Smooth muscle cell (in vitro differentiated cells): ENCODE data around the gene SNX30. TPM values are rescaled to one million over a fixed set of nuclear protein-coding genes. Genes with fewer than 3 reads are reported as not detected.

Source experiments
- DNase-seq: peaks from one replicate; lab custom pipeline; 2025; ENCODE audit not compliant: unreplicated experiment; lab: John Stamatoyannopoulos, UW
- H2AFZ ChIP-seq: fragments of 200-600 bp; sonication (generic); 2 replicates; pipeline ENCODE4 v1.6.0; 2016; ENCODE audit warnings: antibody characterized with exemption, low read depth, mild to moderate bottlenecking
- H3F3A ChIP-seq: fragments of 200-600 bp; sonication (generic); 2 replicates; pipeline ENCODE4 v1.6.0; 2017; ENCODE audit warnings: antibody characterized with exemption, low read depth
- H3K27ac ChIP-seq: fragments of 200-600 bp; sonication (generic); 2 replicates; pipeline ENCODE4 v1.5.1; 2016; ENCODE audit warnings: low read depth, mild to moderate bottlenecking
- H3K27me3 ChIP-seq: fragments of 200-600 bp; sonication (generic); 2 replicates; pipeline ENCODE4 v1.6.1; 2016; ENCODE audit warnings: low read depth, mild to moderate bottlenecking
- H3K36me3 ChIP-seq: fragments of 200-600 bp; sonication (generic); 2 replicates; pipeline ENCODE4 v1.5.1; 2016; ENCODE audit warnings: low read depth
- H3K4me1 ChIP-seq: fragments of 200-600 bp; sonication (generic); 2 replicates; pipeline ENCODE4 v1.5.1; 2016; ENCODE audit warnings: low read depth
- H3K4me2 ChIP-seq: fragments of 200-600 bp; sonication (generic); 2 replicates; pipeline ENCODE4 v1.6.0; 2016; ENCODE audit warnings: mild to moderate bottlenecking
- H3K4me3 ChIP-seq: fragments of 200-600 bp; sonication (generic); 2 replicates; pipeline ENCODE4 v1.5.1; 2016; ENCODE audit warnings: mild to moderate bottlenecking
- H3K79me2 ChIP-seq: fragments of 200-600 bp; sonication (generic); 2 replicates; pipeline ENCODE4 v1.6.0; 2016; ENCODE audit warnings: low read depth, mild to moderate bottlenecking
- H3K9ac ChIP-seq: fragments of 200-600 bp; sonication (generic); 2 replicates; pipeline ENCODE4 v1.6.0; 2016; ENCODE audit warnings: low read depth
- H3K9me3 ChIP-seq: fragments of 200-600 bp; sonication (generic); replicated peaks from 2 replicates; pipeline ENCODE4 v1.5.1; 2016; ENCODE audit warnings: low read depth
- H4K20me1 ChIP-seq: fragments of 200-600 bp; sonication (generic); 2 replicates; pipeline ENCODE4 v1.6.0; 2016; ENCODE audit warnings: low read depth
- CTCF ChIP-seq: fragments of 200-600 bp; sonication (generic); IDR thresholded peaks from 2 replicates; pipeline ENCODE4 v1.5.1; 2017; ENCODE audit warnings: borderline replicate concordance, mild to moderate bottlenecking, antibody characterized with exemption; ENCODE audit not compliant: insufficient read depth, poor library complexity, severe bottlenecking
- WGBS: methylation state at CpG from one replicate; pipeline ENCODE4 v1.1.7; 2016; ENCODE audit warnings: low lambda C conversion rate; 5-methylcytosine and 5-hydroxymethylcytosine counted together
- polyA plus RNA-seq: library from polyadenylated mRNA; unstranded; fragments of >200 nt; fragmentation: Nextera tagmentation; extraction: Ambion mirVana; gene quantifications from 2 replicates; pipeline ENCODE4 v1.2.1, GENCODE V29; 2016
- total RNA-seq: library from RNA; depleted of rRNA; stranded (reverse); fragments of >200 nt; gene quantifications from 2 replicates; pipeline ENCODE4 v1.2.3, GENCODE V29; 2014

Gene SNX30
- total and polyA plus RNA-seq, 2 experiments from 2014 or later, result 3.6 to 10.7 TPM

- Histone ChIP-seq H3K4me1 (no peaks in the 10 kb centered on the region), H3K9ac (no peak overlapping the region), H3K4me2 (no peak overlapping the region), H2AFZ (no peak overlapping the region), H3K36me3 (no peaks in the 10 kb centered on the region), H3K27me3 (no peaks in the 10 kb centered on the region), H3K9me3 (no peaks in the 10 kb centered on the region), H4K20me1 (no peaks in the 10 kb centered on the region), H3K27ac (peak overlapping the region; percentile 38), H3K4me3 (no peak overlapping the region), H3F3A (no peaks in the 10 kb centered on the region), H3K79me2 (no peaks in the 10 kb centered on the region)
- TF ChIP-seq CTCF, result no peak
- no peak for DNase-seq
- 82% methylated on average over 8 of the region's 8 CpGs for WGBS
Measured at GRCh38 chr9:112869041-112869529, 118.5 kb downstream of the SNX30 start.

DNA sequence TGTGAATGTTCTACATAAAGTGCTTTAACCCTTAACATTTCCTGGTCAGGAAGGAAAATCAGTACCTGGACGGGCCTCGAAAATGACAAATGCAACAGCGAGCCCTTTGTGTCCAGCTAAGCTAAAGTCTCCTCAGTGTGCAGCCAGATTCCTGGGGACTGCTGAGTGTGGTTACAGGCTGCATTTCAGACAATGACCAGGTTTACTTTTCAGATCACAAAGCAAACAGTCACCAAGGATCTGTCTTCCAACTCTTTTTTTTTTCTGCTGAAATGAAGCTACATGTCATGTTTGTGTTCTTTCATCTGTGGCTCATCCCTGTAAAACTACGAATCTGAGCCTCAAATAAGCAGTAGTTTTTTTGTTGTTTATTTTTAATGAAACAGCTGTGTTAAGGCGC lies 119.4 kb downstream of the SNX30 start:
- no peaks in the 10 kb centered on the region for H3K9me3 ChIP-seq
- H3K27me3 ChIP-seq, result no peaks in the 10 kb centered on the region
- WGBS, result 98% methylated on average over 5 of the region's 5 CpGs
- no peaks in the 10 kb centered on the region for H3K79me2 ChIP-seq
- H3K36me3 ChIP-seq, result no peaks in the 10 kb centered on the region
- H3K4me3 ChIP-seq, result no peak overlapping the region
- H3K4me2 ChIP-seq, result no peak overlapping the region
- H3K4me1 ChIP-seq, result no peaks in the 10 kb centered on the region
- H3K27ac ChIP-seq, result no peak overlapping the region
- no peaks in the 10 kb centered on the region for H3F3A ChIP-seq
- no peaks in the 10 kb centered on the region for H4K20me1 ChIP-seq
- no peak for TF ChIP-seq CTCF
- H2AFZ ChIP-seq, result no peak overlapping the region
- no peak for DNase-seq
- H3K9ac ChIP-seq, result no peak overlapping the region

DNA sequence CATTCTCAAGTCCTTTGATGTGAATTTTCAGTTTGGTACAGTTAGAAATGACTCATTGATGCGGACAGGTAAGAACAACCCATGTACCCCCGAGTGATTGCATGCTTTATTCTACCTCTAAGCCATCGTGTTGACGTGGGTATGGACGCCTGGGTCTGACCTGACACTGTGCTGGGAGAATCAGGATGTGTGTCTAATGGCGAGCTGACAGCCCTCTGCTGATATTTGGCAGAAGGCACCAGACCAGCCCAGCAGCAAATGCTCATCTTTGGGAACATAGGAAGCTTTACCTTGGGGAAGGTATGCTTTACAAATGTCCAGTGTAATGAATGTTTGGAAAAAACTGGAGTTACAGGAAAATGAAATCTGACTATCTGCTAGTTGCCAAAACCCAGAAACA lies 120.0 kb downstream of the SNX30 start:
- Histone ChIP-seq H4K20me1 (no peaks in the 10 kb centered on the region), H3F3A (no peaks in the 10 kb centered on the region), H3K36me3 (no peaks in the 10 kb centered on the region), H2AFZ (no peak overlapping the region), H3K27ac (no peak overlapping the region), H3K4me3 (no peak overlapping the region), H3K79me2 (no peaks in the 10 kb centered on the region), H3K4me1 (no peaks in the 10 kb centered on the region), H3K9me3 (no peaks in the 10 kb centered on the region), H3K27me3 (no peaks in the 10 kb centered on the region), H3K9ac (no peak overlapping the region), H3K4me2 (no peak overlapping the region)
- WGBS, result 92% methylated on average over 6 of the region's 6 CpGs
- DNase-seq, result no peak
- no peak for TF ChIP-seq CTCF

- H3K9ac ChIP-seq, result no peak overlapping the region
- H3K27ac ChIP-seq, result no peak overlapping the region
- H2AFZ ChIP-seq, result no peak overlapping the region
- no peak for TF ChIP-seq CTCF
- H3K36me3 ChIP-seq, result no peaks in the 10 kb centered on the region
- no peaks in the 10 kb centered on the region for H3K27me3 ChIP-seq
- H3K4me2 ChIP-seq, result no peak overlapping the region
- no peak for DNase-seq
- H3K9me3 ChIP-seq, result no peaks in the 10 kb centered on the region
- WGBS, result 71% methylated on average over 4 of the region's 4 CpGs
- no peaks in the 10 kb centered on the region for H3K4me1 ChIP-seq
- H4K20me1 ChIP-seq, result no peaks in the 10 kb centered on the region
- no peaks in the 10 kb centered on the region for H3K79me2 ChIP-seq
- H3K4me3 ChIP-seq, result no peak overlapping the region
- no peaks in the 10 kb centered on the region for H3F3A ChIP-seq
Measured at GRCh38 chr9:112872019-112872418, 121.5 kb downstream of the SNX30 start.
